Type B pancreatic cell (in vitro differentiated cells): ENCODE data around the gene SCARB2. TPM values are rescaled to one million over a fixed set of nuclear protein-coding genes. Genes with fewer than 3 reads are reported as not detected.

Source experiments
- DNase-seq: peaks from one replicate; pipeline ENCODE4 v3.0.0; 2021; ENCODE audit warnings: mixed read lengths; ENCODE audit not compliant: unreplicated experiment; ENCODE audit errors: extremely low spot score
- H3K27ac Mint-ChIP-seq: 2 replicates; pipeline ENCODE4 v1.8.0; 2021; ENCODE audit warnings: mild to moderate bottlenecking, mixed read lengths
- H3K27me3 Mint-ChIP-seq: 2 replicates; pipeline ENCODE4 v1.8.0; 2021; ENCODE audit warnings: mixed read lengths
- H3K36me3 Mint-ChIP-seq: 2 replicates; pipeline ENCODE4 v1.8.0; 2021; ENCODE audit warnings: mixed read lengths
- H3K4me1 Mint-ChIP-seq: one replicate; pipeline ENCODE4 v1.8.0; 2021; ENCODE audit warnings: mixed read lengths; ENCODE audit not compliant: unreplicated experiment
- H3K4me3 Mint-ChIP-seq: 2 replicates; pipeline ENCODE4 v1.8.0; 2021; ENCODE audit warnings: mild to moderate bottlenecking, mixed read lengths
- H3K9me3 Mint-ChIP-seq: 2 replicates; pipeline ENCODE4 v1.8.0; 2021; ENCODE audit warnings: mixed read lengths
- total RNA-seq: library from RNA; stranded (reverse); gene quantifications from 2 replicates; pipeline ENCODE4 v1.2.1, GENCODE V29; 2021; ENCODE audit warnings: low replicate concordance
- TF ChIP-seq, protein P1 (sequence below): fragments of 200-600 bp; sonication (generic); conservative IDR thresholded peaks from 2 replicates; pipeline ENCODE4 v1.5.0; 2021; ENCODE audit warnings: antibody characterized with exemption, mild to moderate bottlenecking

Gene SCARB2
- total RNA-seq, 1 donor from 2014 or later = 102 TPM

DNA sequence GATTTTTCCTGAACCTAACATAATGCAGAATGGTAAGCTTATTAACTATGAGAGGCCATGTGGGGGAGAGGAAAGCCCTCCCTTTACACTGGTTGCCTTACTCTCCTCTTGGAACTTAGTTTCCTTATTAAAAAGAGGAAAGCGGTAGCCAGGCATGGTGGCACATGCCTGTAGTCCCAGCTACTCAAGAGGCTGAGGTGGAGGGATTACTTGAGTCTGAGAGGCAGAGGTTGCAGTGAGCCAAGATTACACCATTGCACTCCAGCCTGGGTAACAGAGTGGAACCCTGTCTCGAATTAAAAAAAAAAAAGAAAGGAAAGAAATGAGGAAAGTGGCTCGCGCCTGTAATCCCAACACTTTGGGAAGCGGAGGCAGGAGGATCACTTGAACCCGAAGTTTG is 39.9 kb upstream of the SCARB2 start:
- Mint-ChIP-seq H3K9me3 (no peaks in the 10 kb centered on the region), H3K27ac (no peak overlapping the region), H3K4me3 (no peak overlapping the region), H3K4me1 (no peaks in the 10 kb centered on the region), H3K27me3 (peaks cover 31% of the 10 kb centered on the region), H3K36me3 (no peaks in the 10 kb centered on the region)
- DNase-seq = no peak
- TF ChIP-seq, protein P1, sequence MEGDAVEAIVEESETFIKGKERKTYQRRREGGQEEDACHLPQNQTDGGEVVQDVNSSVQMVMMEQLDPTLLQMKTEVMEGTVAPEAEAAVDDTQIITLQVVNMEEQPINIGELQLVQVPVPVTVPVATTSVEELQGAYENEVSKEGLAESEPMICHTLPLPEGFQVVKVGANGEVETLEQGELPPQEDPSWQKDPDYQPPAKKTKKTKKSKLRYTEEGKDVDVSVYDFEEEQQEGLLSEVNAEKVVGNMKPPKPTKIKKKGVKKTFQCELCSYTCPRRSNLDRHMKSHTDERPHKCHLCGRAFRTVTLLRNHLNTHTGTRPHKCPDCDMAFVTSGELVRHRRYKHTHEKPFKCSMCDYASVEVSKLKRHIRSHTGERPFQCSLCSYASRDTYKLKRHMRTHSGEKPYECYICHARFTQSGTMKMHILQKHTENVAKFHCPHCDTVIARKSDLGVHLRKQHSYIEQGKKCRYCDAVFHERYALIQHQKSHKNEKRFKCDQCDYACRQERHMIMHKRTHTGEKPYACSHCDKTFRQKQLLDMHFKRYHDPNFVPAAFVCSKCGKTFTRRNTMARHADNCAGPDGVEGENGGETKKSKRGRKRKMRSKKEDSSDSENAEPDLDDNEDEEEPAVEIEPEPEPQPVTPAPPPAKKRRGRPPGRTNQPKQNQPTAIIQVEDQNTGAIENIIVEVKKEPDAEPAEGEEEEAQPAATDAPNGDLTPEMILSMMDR = no peak

GRCh38 chr4:76252271-76252653 is 38.6 kb upstream of the SCARB2 start:
- no peaks in the 10 kb centered on the region for H3K36me3 Mint-ChIP-seq
- TF ChIP-seq, protein P1 = no peak

DNA sequence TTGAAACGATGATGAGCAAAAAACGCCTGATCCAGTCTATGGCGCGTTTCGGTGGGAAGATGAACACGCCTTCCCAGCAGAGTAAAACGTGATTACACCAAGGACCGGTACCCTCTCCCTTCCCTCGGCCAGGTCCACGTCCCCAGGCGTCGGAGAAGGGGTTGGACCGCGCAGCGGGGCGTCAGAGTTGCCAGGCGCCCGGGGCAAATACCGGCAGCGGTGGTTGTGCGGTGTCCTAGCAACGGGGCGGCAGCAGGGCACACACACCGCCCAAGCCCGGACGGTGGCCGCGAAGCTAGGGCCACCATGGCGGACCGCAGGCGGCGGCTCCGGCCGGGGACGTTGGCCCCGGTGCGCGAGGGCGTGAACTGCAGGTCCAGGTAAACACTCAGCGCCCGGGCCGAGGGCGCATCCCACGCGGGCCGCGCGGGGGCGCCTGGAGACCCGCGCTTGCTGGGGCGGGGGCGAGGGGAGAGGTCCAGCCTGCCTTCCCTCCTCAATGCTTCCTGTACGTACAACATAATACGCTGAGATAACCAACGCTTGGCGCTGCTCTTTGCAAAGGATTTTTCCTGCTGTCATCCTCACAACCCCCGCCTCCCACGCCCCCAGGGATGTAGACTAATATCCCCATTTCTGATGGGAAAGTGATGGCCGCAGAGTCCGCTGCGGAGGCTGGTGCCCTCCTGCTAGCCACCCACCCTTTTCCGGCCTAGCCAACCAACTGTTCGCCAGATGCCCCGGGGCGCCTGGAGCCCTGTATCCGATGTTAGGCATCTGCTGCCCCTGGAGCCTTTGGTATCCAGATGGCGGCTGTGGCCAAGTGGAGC is 38.0 kb upstream of the SCARB2 start, which contains the start of gene FAM47E:
Gene FAM47E (plus strand): TSS at position 281 of the 830 bp plus-strand sequence. CDS start 26 bp downstream, at position 307.
- no peaks in the 10 kb centered on the region for H3K9me3 Mint-ChIP-seq
- TF ChIP-seq, protein P1 = peak; percentile 68
- H3K27ac Mint-ChIP-seq = peak within 1 kb of the TSS; percentile 83
- peak within 1 kb of the TSS; percentile 93 for H3K4me3 Mint-ChIP-seq
- H3K36me3 Mint-ChIP-seq = no peaks in the 10 kb centered on the region
- peaks cover 35% of the 10 kb centered on the region for H3K27me3 Mint-ChIP-seq
- no peaks in the 10 kb centered on the region for H3K4me1 Mint-ChIP-seq
- DNase-seq = peak; percentile 83

More at GRCh38 chr4:76252271-76252653, 38.6 kb upstream of the SCARB2 start:
- Mint-ChIP-seq H3K4me3 (peak overlapping the region; percentile 87), H3K27ac (peak overlapping the region; percentile 49), H3K4me1 (no peaks in the 10 kb centered on the region), H3K27me3 (peaks cover 31% of the 10 kb centered on the region), H3K9me3 (no peaks in the 10 kb centered on the region)
- no peak for DNase-seq

GRCh38 chr4:76250962-76251361 is 37.3 kb upstream of the SCARB2 start:
- DNase-seq = no peak
- Mint-ChIP-seq H3K27me3 (peaks cover 37% of the 10 kb centered on the region), H3K9me3 (no peaks in the 10 kb centered on the region), H3K4me1 (no peaks in the 10 kb centered on the region), H3K4me3 (peak overlapping the region; percentile 93), H3K27ac (peak overlapping the region; percentile 83), H3K36me3 (no peaks in the 10 kb centered on the region)
- TF ChIP-seq, protein P1 = no peak

- Mint-ChIP-seq H3K9me3 (no peaks in the 10 kb centered on the region), H3K27me3 (peaks cover 36% of the 10 kb centered on the region), H3K27ac (no peak overlapping the region), H3K4me1 (no peaks in the 10 kb centered on the region), H3K36me3 (no peaks in the 10 kb centered on the region), H3K4me3 (no peak overlapping the region)
- TF ChIP-seq, protein P1 = no peak
- no peak for DNase-seq
Measured at GRCh38 chr4:76246852-76247251, 33.2 kb upstream of the SCARB2 start.
